Mesothelial cell of epicardium (in vitro differentiated cells): Measurements from ENCODE around the gene DLGAP1. TPM values are rescaled to one million over a fixed set of nuclear protein-coding genes. Genes with fewer than 3 reads are reported as not detected.

Source experiments
- DNase-seq, 2 experiments: peaks; one replicate each; pipeline ENCODE4 v3.0.0; 2021; ENCODE audit warnings: low spot score in 2 of 2; ENCODE audit not compliant: unreplicated experiment in 2 of 2
- H3K27ac Mint-ChIP-seq: 2 replicates; pipeline ENCODE4 v1.8.0; 2021; ENCODE audit warnings: mixed read lengths
- H3K27me3 Mint-ChIP-seq: 2 replicates; pipeline ENCODE4 v1.8.0; 2021; ENCODE audit warnings: low read depth, mixed read lengths
- H3K36me3 Mint-ChIP-seq: 2 replicates; pipeline ENCODE4 v1.8.0; 2021; ENCODE audit warnings: mixed read lengths
- H3K4me1 Mint-ChIP-seq: 2 replicates; pipeline ENCODE4 v1.8.0; 2021; ENCODE audit warnings: mixed read lengths
- H3K4me3 Mint-ChIP-seq: 2 replicates; pipeline ENCODE4 v1.8.0; 2021; ENCODE audit warnings: mild to moderate bottlenecking, moderate library complexity, mixed read lengths
- H3K9me3 Mint-ChIP-seq: 2 replicates; pipeline ENCODE4 v1.8.0; 2021; ENCODE audit warnings: mixed read lengths
- CTCF ChIP-seq: fragments of 200-600 bp; sonication (generic); IDR thresholded peaks from one replicate; pipeline ENCODE4 v1.5.0; 2021; ENCODE audit warnings: antibody characterized with exemption; ENCODE audit not compliant: unreplicated experiment
- total RNA-seq: library from RNA; stranded (reverse); gene quantifications from 3 replicates; pipeline ENCODE4 v1.2.1, GENCODE V29; 2021

DLGAP1 gene
- total RNA-seq, 1 donor from 2014 or later = 4.6 TPM

- Mint-ChIP-seq H3K27me3 (no peaks in the 10 kb centered on the region), H3K4me1 (peaks cover 59% of the 10 kb centered on the region)
Measured at GRCh38 chr18:3592864-3593263, 862.2 kb downstream of the DLGAP1 start.

GRCh38 chr18:3590096-3590630 lies 864.9 kb downstream of the DLGAP1 start:
- no peaks in the 10 kb centered on the region for H3K36me3 Mint-ChIP-seq
- DNase-seq = no peak
- H3K9me3 Mint-ChIP-seq = no peaks in the 10 kb centered on the region
- no peak for TF ChIP-seq CTCF
- peak overlapping the region; percentile 64 for H3K27ac Mint-ChIP-seq
- no peaks in the 10 kb centered on the region for H3K27me3 Mint-ChIP-seq
- no peak overlapping the region for H3K4me3 Mint-ChIP-seq
- peaks cover 38% of the 10 kb centered on the region for H3K4me1 Mint-ChIP-seq

More at GRCh38 chr18:3592864-3593263, 862.2 kb downstream of the DLGAP1 start:
- H3K27ac Mint-ChIP-seq = peak overlapping the region; percentile 99
- peak overlapping the region; percentile 72 for H3K4me3 Mint-ChIP-seq
- H3K36me3 Mint-ChIP-seq = no peaks in the 10 kb centered on the region
- no peak for TF ChIP-seq CTCF
- DNase-seq = no peak
- H3K9me3 Mint-ChIP-seq = no peaks in the 10 kb centered on the region

DNA sequence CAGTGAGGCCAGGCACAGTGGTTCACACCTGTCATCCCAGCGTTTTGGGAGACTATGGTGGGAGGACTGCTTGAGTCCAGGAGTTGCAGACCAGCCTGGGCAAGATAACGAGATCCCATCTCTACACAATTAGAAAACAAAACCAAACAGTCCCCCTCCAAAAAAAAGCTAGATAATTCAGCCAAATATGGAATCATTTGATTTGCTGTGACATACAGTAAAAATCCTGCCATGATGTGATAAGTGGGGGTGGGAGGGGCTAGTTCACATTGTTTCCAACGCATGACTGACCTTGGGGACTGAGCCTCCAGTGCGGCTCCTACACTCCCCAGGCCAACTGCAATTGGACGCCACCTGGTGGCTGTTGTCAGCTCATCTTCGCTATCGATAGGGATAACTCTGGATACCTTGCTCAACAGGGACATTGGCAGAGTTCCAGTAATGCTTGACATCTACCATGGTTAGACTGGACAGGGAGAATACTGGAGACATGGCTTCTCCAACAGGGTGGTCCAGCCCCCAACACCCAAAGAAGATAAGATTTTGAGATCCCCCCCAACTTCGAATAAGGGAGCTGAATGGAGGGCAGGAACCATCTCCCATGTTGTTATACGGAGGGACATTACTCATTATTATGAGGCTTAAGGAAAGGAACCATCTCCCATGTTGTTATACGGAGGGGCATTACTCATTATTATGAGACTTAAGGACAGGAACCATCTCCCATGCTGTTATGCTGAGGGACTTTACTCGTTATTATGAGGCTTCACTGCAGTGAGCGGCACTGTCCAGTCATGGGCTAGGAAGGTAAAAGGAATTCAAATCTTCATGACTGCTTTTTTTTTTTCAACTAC lies 869.2 kb downstream of the DLGAP1 start:
- H3K4me1 Mint-ChIP-seq = peaks cover 22% of the 10 kb centered on the region
- H3K27me3 Mint-ChIP-seq = no peaks in the 10 kb centered on the region
- peak; percentile 52 for TF ChIP-seq CTCF
- no peaks in the 10 kb centered on the region for H3K9me3 Mint-ChIP-seq
- H3K36me3 Mint-ChIP-seq = no peaks in the 10 kb centered on the region
- H3K27ac Mint-ChIP-seq = peak overlapping the region; percentile 26
- DNase-seq = peak; percentile 40 to 66
- no peak overlapping the region for H3K4me3 Mint-ChIP-seq

GRCh38 chr18:3584897-3585460 lies 870.1 kb downstream of the DLGAP1 start:
- no peaks in the 10 kb centered on the region for H3K36me3 Mint-ChIP-seq
- H3K27ac Mint-ChIP-seq = no peak overlapping the region
- no peak for DNase-seq
- H3K9me3 Mint-ChIP-seq = no peaks in the 10 kb centered on the region
- no peak overlapping the region for H3K4me3 Mint-ChIP-seq
- no peak for TF ChIP-seq CTCF
- H3K4me1 Mint-ChIP-seq = peaks cover 24% of the 10 kb centered on the region
- H3K27me3 Mint-ChIP-seq = no peaks in the 10 kb centered on the region

- Mint-ChIP-seq H3K36me3 (no peaks in the 10 kb centered on the region), H3K27me3 (no peaks in the 10 kb centered on the region), H3K4me3 (no peak overlapping the region), H3K4me1 (peaks cover 30% of the 10 kb centered on the region), H3K27ac (no peak overlapping the region), H3K9me3 (no peaks in the 10 kb centered on the region)
- no peak for TF ChIP-seq CTCF
- DNase-seq = no peak
Measured at GRCh38 chr18:3584266-3584861, 870.7 kb downstream of the DLGAP1 start.
